Keratinocyte (primary cell): ENCODE results near the gene DENND4C. TPM values are rescaled to one million over a fixed set of nuclear protein-coding genes. Genes with fewer than 3 reads are reported as not detected.

Source experiments
- DNase-seq: peaks from one replicate; pipeline ENCODE4 v3.0.0-alpha.2; 2011; ENCODE audit warnings: low read depth, missing footprints, low spot score
- FAIRE-seq: peaks from 2 replicates; lab custom pipeline; 2011; peaks lifted over from hg19 to GRCh38; lab: Jason Lieb, UNC
- H2AFZ ChIP-seq: 2 replicates; pipeline ENCODE4 v1.6.0; 2012; ENCODE audit warnings: low read length, control low read depth, inconsistent platforms; ENCODE audit not compliant: control insufficient read depth
- H3K27ac ChIP-seq: 2 replicates; pipeline ENCODE4 v1.5.1; 2011; ENCODE audit warnings: low read length; ENCODE audit not compliant: control insufficient read depth, insufficient read depth
- H3K27me3 ChIP-seq: 3 replicates; pipeline ENCODE4 v1.6.0; 2011; ENCODE audit warnings: low read length; ENCODE audit not compliant: control insufficient read depth, insufficient read depth; ENCODE audit errors: extremely low read depth
- H3K36me3 ChIP-seq, 2 experiments: 2 replicates in 1 of 2; 3 replicates in 1 of 2; pipeline ENCODE4 v1.5.1; 2011; ENCODE audit warnings: low read length in 2 of 2, mild to moderate bottlenecking in 1 of 2; ENCODE audit not compliant: control insufficient read depth in 2 of 2, insufficient read depth in 2 of 2; ENCODE audit errors: extremely low read depth in 1 of 2
- H3K4me1 ChIP-seq: 3 replicates; pipeline ENCODE4 v1.5.1; 2011; ENCODE audit warnings: low read length; ENCODE audit not compliant: control insufficient read depth, insufficient read depth; ENCODE audit errors: extremely low read depth
- H3K4me2 ChIP-seq: 3 replicates; pipeline ENCODE4 v1.6.0; 2011; ENCODE audit warnings: low read depth, low read length; ENCODE audit not compliant: control insufficient read depth, insufficient read depth; ENCODE audit errors: extremely low read depth
- H3K4me3 ChIP-seq, 3 experiments: fragments of 200-600 bp in 1 of 3; sonication (generic) in 1 of 3; 2 replicates in 2 of 3; 3 replicates in 1 of 3; pipeline ENCODE4 v1.5.1; 2011 to 2016; ENCODE audit warnings: low read length in 3 of 3, mild to moderate bottlenecking in 3 of 3, control low read depth in 2 of 3, inconsistent platforms in 1 of 3, low read depth in 1 of 3, mixed read lengths in 1 of 3, mixed run types in 1 of 3, moderate library complexity in 1 of 3; ENCODE audit not compliant: control insufficient read depth in 2 of 3, insufficient read depth in 2 of 3; ENCODE audit errors: extremely low read depth in 1 of 3
- H3K79me2 ChIP-seq: 2 replicates; pipeline ENCODE4 v1.6.0; 2012; ENCODE audit warnings: low read length; ENCODE audit not compliant: control insufficient read depth, insufficient read depth
- H3K9ac ChIP-seq: 3 replicates; pipeline ENCODE4 v1.6.0; 2011; ENCODE audit warnings: low read length; ENCODE audit not compliant: control insufficient read depth, insufficient read depth; ENCODE audit errors: extremely low read depth
- H3K9me1 ChIP-seq: 3 replicates; pipeline ENCODE4 v1.6.0; 2011; ENCODE audit warnings: low read length; ENCODE audit not compliant: control insufficient read depth, insufficient read depth; ENCODE audit errors: extremely low read depth
- H3K9me3 ChIP-seq: 2 replicates; pipeline ENCODE4 v1.5.1; 2012; ENCODE audit warnings: low read depth, low read length; ENCODE audit not compliant: control insufficient read depth
- H4K20me1 ChIP-seq: 3 replicates; pipeline ENCODE4 v1.6.0; 2011; ENCODE audit warnings: low read length; ENCODE audit not compliant: control insufficient read depth, insufficient read depth; ENCODE audit errors: extremely low read depth
- EZH2 ChIP-seq: IDR thresholded peaks from one replicate; pipeline ENCODE4 v1.6.1; 2012; ENCODE audit warnings: inconsistent platforms, mild to moderate bottlenecking, low read length, moderate library complexity
- dilution Hi-C: fragments of 300-500 bp; cut with MboI; formaldehyde crosslinking; loops from one replicate; pipeline ENCODE4 v1.7.0; 2020; ENCODE audit warnings: low sequenced_read_pairs; ENCODE audit not compliant: extremely low pct_ligation_motif_present
- polyA plus RNA-seq, 5 experiments: library from polyadenylated mRNA; depleted of rRNA in 3 of 5; stranded (reverse) in 3 of 5; stranded (forward) in 1 of 5; unstranded in 1 of 5; fragments of >200 nt; gene quantifications; 1 replicate in 1 of 5; 2 replicates in 3 of 5; 3 replicates in 1 of 5; pipeline versions ENCODE4 v1.2.1 to v1.2.3, GENCODE V29; 2011 to 2012; ENCODE audit warnings: missing spikeins in 2 of 5, low read depth in 1 of 5, low replicate concordance in 1 of 5
- TF ChIP-seq, protein P1 (sequence below), 3 experiments: IDR thresholded peaks in 1 of 3; conservative IDR thresholded peaks in 1 of 3; optimal IDR thresholded peaks in 1 of 3; 2 replicates in 2 of 3; 3 replicates in 1 of 3; pipeline versions ENCODE3 to v1.5.1; 2011; ENCODE audit warnings: low read length in 3 of 3, mild to moderate bottlenecking in 3 of 3, moderate library complexity in 2 of 3, control low read depth in 1 of 3, inconsistent platforms in 1 of 3; ENCODE audit not compliant: insufficient read depth in 2 of 3; ENCODE audit errors: extremely low read depth in 1 of 3

The DENND4C gene
- polyA plus RNA-seq, 1 donor (not counting 4 experiments of a cell fraction or from before 2014, with no cell fraction given) = 25.6 TPM

DNA sequence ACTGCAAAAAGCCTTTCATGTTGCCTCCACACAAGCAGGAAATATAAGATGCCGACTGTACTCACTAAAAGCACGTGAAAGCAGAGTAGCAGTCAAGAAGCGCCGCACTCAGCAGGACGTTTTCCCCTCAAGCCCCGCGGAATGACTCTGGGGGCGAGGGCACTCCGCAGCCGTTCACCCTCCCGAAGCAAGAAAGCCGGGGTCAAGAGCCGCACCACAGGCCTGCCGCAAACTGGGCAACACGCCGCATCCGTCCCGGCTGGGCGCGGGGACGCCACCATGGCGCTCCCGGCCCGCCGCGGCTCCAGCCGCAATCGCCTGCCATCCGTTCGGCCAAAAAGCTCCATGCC is 149.2 kb downstream of the DENND4C start:
- H3K9me1 ChIP-seq = no peaks in the 10 kb centered on the region
- H2AFZ ChIP-seq = peak overlapping the region; percentile 82
- peak overlapping the region; percentile 98 for H3K9ac ChIP-seq
- peak overlapping the region; percentile 76 to 98 (median 95) for H3K4me3 ChIP-seq
- peaks cover 37% of the 10 kb centered on the region for H3K79me2 ChIP-seq
- FAIRE-seq (no peak), DNase-seq (no peak)
- H3K27me3 ChIP-seq = no peaks in the 10 kb centered on the region
- H3K4me2 ChIP-seq = peak overlapping the region; percentile 87
- H3K4me1 ChIP-seq = peaks cover 29% of the 10 kb centered on the region
- no peak for TF ChIP-seq EZH2
- TF ChIP-seq, protein P1, sequence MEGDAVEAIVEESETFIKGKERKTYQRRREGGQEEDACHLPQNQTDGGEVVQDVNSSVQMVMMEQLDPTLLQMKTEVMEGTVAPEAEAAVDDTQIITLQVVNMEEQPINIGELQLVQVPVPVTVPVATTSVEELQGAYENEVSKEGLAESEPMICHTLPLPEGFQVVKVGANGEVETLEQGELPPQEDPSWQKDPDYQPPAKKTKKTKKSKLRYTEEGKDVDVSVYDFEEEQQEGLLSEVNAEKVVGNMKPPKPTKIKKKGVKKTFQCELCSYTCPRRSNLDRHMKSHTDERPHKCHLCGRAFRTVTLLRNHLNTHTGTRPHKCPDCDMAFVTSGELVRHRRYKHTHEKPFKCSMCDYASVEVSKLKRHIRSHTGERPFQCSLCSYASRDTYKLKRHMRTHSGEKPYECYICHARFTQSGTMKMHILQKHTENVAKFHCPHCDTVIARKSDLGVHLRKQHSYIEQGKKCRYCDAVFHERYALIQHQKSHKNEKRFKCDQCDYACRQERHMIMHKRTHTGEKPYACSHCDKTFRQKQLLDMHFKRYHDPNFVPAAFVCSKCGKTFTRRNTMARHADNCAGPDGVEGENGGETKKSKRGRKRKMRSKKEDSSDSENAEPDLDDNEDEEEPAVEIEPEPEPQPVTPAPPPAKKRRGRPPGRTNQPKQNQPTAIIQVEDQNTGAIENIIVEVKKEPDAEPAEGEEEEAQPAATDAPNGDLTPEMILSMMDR (optimal IDR thresholded peaks at IDR 0.05 in 1 of 3, IDR thresholded peaks at IDR 0.05 in 1 of 3, conservative IDR thresholded peaks at IDR 0.05 in 1 of 3; ENCODE audit: extremely low read depth in 1 of 3, insufficient read depth in 2 of 3, low read length in 3 of 3) = no peak
- peak overlapping the region; percentile 92 for H3K27ac ChIP-seq
- H4K20me1 ChIP-seq = peaks cover 17% of the 10 kb centered on the region
- H3K9me3 ChIP-seq = no peaks in the 10 kb centered on the region
- dilution Hi-C loops = loop anchor here (10.0 kb wide), 1 partner anchor 75 kb away; no protein-coding TSS in a partner anchor
- H3K36me3 ChIP-seq = peaks cover 14 to 45% of the 10 kb centered on the region in 2 experiments

GRCh38 chr9:19380826-19381075 is 150.3 kb downstream of the DENND4C start:
- H3K27me3 ChIP-seq = no peaks in the 10 kb centered on the region
- no peaks in the 10 kb centered on the region for H3K9me3 ChIP-seq
- no peaks in the 10 kb centered on the region for H3K9me1 ChIP-seq
- dilution Hi-C loops = no loop called here
- peaks cover 29% of the 10 kb centered on the region for H3K4me1 ChIP-seq
- peaks cover 15% of the 10 kb centered on the region for H4K20me1 ChIP-seq
- H3K4me3 ChIP-seq = peak overlapping the region; percentile 76 to 98 (median 95)
- peak overlapping the region; percentile 98 for H3K9ac ChIP-seq
- H3K36me3 ChIP-seq = peaks cover 8 to 35% of the 10 kb centered on the region in 2 experiments
- FAIRE-seq (no peak), DNase-seq (no peak)
- peak overlapping the region; percentile 42 for H2AFZ ChIP-seq
- peaks cover 37% of the 10 kb centered on the region for H3K79me2 ChIP-seq
- peak overlapping the region; percentile 92 for H3K27ac ChIP-seq
- TF ChIP-seq, protein P1 (optimal IDR thresholded peaks at IDR 0.05 in 1 of 3, IDR thresholded peaks at IDR 0.05 in 1 of 3, conservative IDR thresholded peaks at IDR 0.05 in 1 of 3; ENCODE audit: extremely low read depth in 1 of 3, insufficient read depth in 2 of 3, low read length in 3 of 3) = no peak
- no peak for TF ChIP-seq EZH2
- peak overlapping the region; percentile 85 for H3K4me2 ChIP-seq
